ENCODE data around the gene GSDMA. TPM values are rescaled to one million over a fixed set of nuclear protein-coding genes. Genes with fewer than 3 reads are reported as not detected.

The GSDMA gene
- total and polyA plus RNA-seq, 2 experiments from 2014 or later: 0.08 TPM; not detected in 1

GRCh38 chr17:39921323-39921722 is 41.5 kb upstream of the GSDMA start:
- Histone ChIP-seq H3K4me1 (ENCODE audit: insufficient read depth) (peaks cover 9% of the 10 kb centered on the region), H3K4me2 (no peak overlapping the region), H4K20me1 (ENCODE audit: insufficient read depth, poor library complexity, severe bottlenecking) (peaks cover 20% of the 10 kb centered on the region), H3K27me3 (no peaks in the 10 kb centered on the region), H3K9me3 (ENCODE audit: low read depth) (no peaks in the 10 kb centered on the region), H3K79me2 (peaks cover 32% of the 10 kb centered on the region), H3K36me3 (replicated peaks; ENCODE audit: insufficient read depth, low read depth) (no peaks in the 10 kb centered on the region), H3K9me2 (replicated peaks; ENCODE audit: insufficient read depth) (no peaks in the 10 kb centered on the region), H2AFZ (no peak overlapping the region), H3K27ac (peak overlapping the region; percentile 70), H3K4me3 (no peak overlapping the region)
- TF ChIP-seq EZH2phosphoT487 (IDR thresholded peaks at IDR 0.05; ENCODE audit: low read depth, severe bottlenecking, unreplicated experiment) (no peak), CTCF (IDR thresholded peaks at IDR 0.05; ENCODE audit: poor library complexity) (no peak), EZH2 (IDR thresholded peaks at IDR 0.05; ENCODE audit: borderline replicate concordance) (no peak)
- 90% methylated on average over 5 of the region's 5 CpGs for WGBS (ENCODE audit: low lambda C conversion rate, missing lambda C conversion rate)
- DNase-seq (ENCODE audit: low spot score): no peak

- no peak overlapping the region for H3K4me3 ChIP-seq
- WGBS (ENCODE audit: low lambda C conversion rate, missing lambda C conversion rate): 85% methylated on average over 6 of the region's 6 CpGs
- DNase-seq (ENCODE audit: low spot score): peak; percentile 21
- H3K27ac ChIP-seq: peak overlapping the region; percentile 70
- peaks cover 20% of the 10 kb centered on the region for H4K20me1 ChIP-seq (ENCODE audit: insufficient read depth, poor library complexity, severe bottlenecking)
- TF ChIP-seq EZH2 (IDR thresholded peaks at IDR 0.05; ENCODE audit: borderline replicate concordance) (no peak), CTCF (IDR thresholded peaks at IDR 0.05; ENCODE audit: poor library complexity) (no peak), EZH2phosphoT487 (IDR thresholded peaks at IDR 0.05; ENCODE audit: low read depth, severe bottlenecking, unreplicated experiment) (no peak)
- no peaks in the 10 kb centered on the region for H3K27me3 ChIP-seq
- H3K36me3 ChIP-seq (replicated peaks; ENCODE audit: insufficient read depth, low read depth): no peaks in the 10 kb centered on the region
- H3K79me2 ChIP-seq: peaks cover 38% of the 10 kb centered on the region
- no peaks in the 10 kb centered on the region for H3K9me3 ChIP-seq (ENCODE audit: low read depth)
- H3K4me2 ChIP-seq: no peak overlapping the region
- H3K4me1 ChIP-seq (ENCODE audit: insufficient read depth): peaks cover 9% of the 10 kb centered on the region
- no peaks in the 10 kb centered on the region for H3K9me2 ChIP-seq (replicated peaks; ENCODE audit: insufficient read depth)
- H2AFZ ChIP-seq: no peak overlapping the region
These were observed 40.8 kb upstream of the GSDMA start for GRCh38 chr17:39922006-39922405.

- Histone ChIP-seq H4K20me1 (ENCODE audit: insufficient read depth, poor library complexity, severe bottlenecking) (peaks cover 20% of the 10 kb centered on the region), H3K4me2 (no peak overlapping the region), H3K27me3 (no peaks in the 10 kb centered on the region), H2AFZ (no peak overlapping the region), H3K79me2 (peaks cover 38% of the 10 kb centered on the region), H3K9me2 (replicated peaks; ENCODE audit: insufficient read depth) (no peaks in the 10 kb centered on the region), H3K36me3 (replicated peaks; ENCODE audit: insufficient read depth, low read depth) (no peaks in the 10 kb centered on the region), H3K27ac (no peak overlapping the region), H3K4me1 (ENCODE audit: insufficient read depth) (peaks cover 12% of the 10 kb centered on the region), H3K4me3 (no peak overlapping the region), H3K9me3 (ENCODE audit: low read depth) (no peaks in the 10 kb centered on the region)
- TF ChIP-seq EZH2 (IDR thresholded peaks at IDR 0.05; ENCODE audit: borderline replicate concordance) (no peak), CTCF (IDR thresholded peaks at IDR 0.05; ENCODE audit: poor library complexity) (no peak), EZH2phosphoT487 (IDR thresholded peaks at IDR 0.05; ENCODE audit: low read depth, severe bottlenecking, unreplicated experiment) (no peak)
- whole genome bisulfite sequencing (ENCODE audit: low lambda C conversion rate, missing lambda C conversion rate): 98% methylated on average over 6 of the region's 6 CpGs
- peak; percentile 1 for DNase-seq (ENCODE audit: low spot score)
These were observed 39.6 kb upstream of the GSDMA start for GRCh38 chr17:39923230-39923629.
